Stimulated activated naive CD4-positive, alpha-beta T cell (primary cell): ENCODE data around the gene DENND4A.
"Not testable (repeated sequence)": the region's sequence is repeated elsewhere in the genome, so short reads cannot be mapped to it uniquely, and the experiment has no call there.

Experiments used
- DNase-seq, 6 experiments: peaks; one replicate each; lab custom pipeline; 2025; lab: John Stamatoyannopoulos, UW

DENND4A gene

GRCh38 chr15:65757256-65757655 lies 34.8 kb downstream of the DENND4A start:
- DNase-seq: no peak

GRCh38 chr15:65752151-65752700 lies 39.9 kb downstream of the DENND4A start:
- no peak for DNase-seq

GRCh38 chr15:65751431-65751830 lies 40.7 kb downstream of the DENND4A start:
- DNase-seq: no peak

GRCh38 chr15:65747265-65747664 lies 44.8 kb downstream of the DENND4A start:
- no peak for DNase-seq

- no peak for DNase-seq
Observed at GRCh38 chr15:65743637-65744252, 48.3 kb downstream of the DENND4A start.

GRCh38 chr15:65740148-65740547 lies 51.9 kb downstream of the DENND4A start:
- no peak for DNase-seq

- no peak for DNase-seq
Observed at GRCh38 chr15:65738649-65739048, 53.4 kb downstream of the DENND4A start.

GRCh38 chr15:65733599-65733998 lies 58.5 kb downstream of the DENND4A start:
- not testable (repeated sequence) for DNase-seq

GRCh38 chr15:65732698-65733097 lies 59.4 kb downstream of the DENND4A start:
- no peak for DNase-seq

- DNase-seq: no peak
Observed at GRCh38 chr15:65731926-65732325, 60.2 kb downstream of the DENND4A start.

- DNase-seq: no peak
Observed at GRCh38 chr15:65730549-65731172, 61.4 kb downstream of the DENND4A start.

- DNase-seq: no peak
Observed at GRCh38 chr15:65724464-65725215, 67.5 kb downstream of the DENND4A start.

- DNase-seq: no peak
Observed at GRCh38 chr15:65723876-65724275, 68.2 kb downstream of the DENND4A start.

- DNase-seq: no peak
Observed at GRCh38 chr15:65722191-65722590, 69.9 kb downstream of the DENND4A start.

GRCh38 chr15:65712415-65712814 lies 79.7 kb downstream of the DENND4A start:
- no peak for DNase-seq

GRCh38 chr15:65695081-65695480 lies 97.0 kb downstream of the DENND4A start:
- no peak for DNase-seq

- no peak for DNase-seq
Observed at GRCh38 chr15:65690778-65691177, 101.3 kb downstream of the DENND4A start.

GRCh38 chr15:65690173-65690572 lies 101.9 kb downstream of the DENND4A start:
- no peak for DNase-seq

GRCh38 chr15:65688462-65688861 lies 103.6 kb downstream of the DENND4A start:
- no peak for DNase-seq

- DNase-seq: no peak
Observed at GRCh38 chr15:65682404-65682911, 109.6 kb downstream of the DENND4A start.

GRCh38 chr15:65680544-65680943 lies 111.5 kb downstream of the DENND4A start:
- DNase-seq: no peak

GRCh38 chr15:65676123-65676522 lies 116.0 kb downstream of the DENND4A start:
- DNase-seq: no peak

- no peak for DNase-seq
Observed at GRCh38 chr15:65675551-65675950, 116.5 kb downstream of the DENND4A start.
